ENCODE results near the gene FAM149A. TPM values are rescaled to one million over a fixed set of nuclear protein-coding genes. Genes with fewer than 3 reads are reported as not detected.

FAM149A gene
- total and polyA plus RNA-seq, 2 donors (not counting 1 experiment from before 2014, with no cell fraction given) = 0.12 TPM; not detected in 1

DNA sequence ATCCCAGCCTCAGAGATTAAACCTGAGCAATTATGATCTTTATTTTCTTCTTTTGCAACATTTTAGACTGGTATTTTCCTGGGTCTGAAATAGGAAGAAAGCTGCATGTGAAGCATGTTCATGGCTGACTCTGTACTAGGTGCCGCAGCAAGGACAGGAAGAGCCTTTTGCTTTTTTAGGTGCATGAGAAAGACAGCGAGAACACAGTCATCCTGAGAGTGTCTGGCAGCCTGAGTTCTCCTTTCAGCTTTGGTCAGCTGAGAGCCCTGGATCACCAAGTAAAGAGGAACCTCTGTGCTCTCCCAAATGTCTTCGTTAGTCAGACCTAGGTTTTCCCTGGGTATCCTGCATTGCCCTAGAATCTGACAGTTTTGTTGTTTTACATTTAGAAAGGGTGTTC, 29.8 kb downstream of the FAM149A start:
- Histone ChIP-seq H3K9me3 (ENCODE audit: control extremely low read depth in 1 of 3, control insufficient read depth in 2 of 3, insufficient read depth in 1 of 3, low read length in 2 of 3) (no peaks in the 10 kb centered on the region), H3K4me1 (ENCODE audit: control insufficient read depth in 2 of 2, insufficient read depth in 2 of 2, low read length in 2 of 2) (peaks cover 0 to 7% of the 10 kb centered on the region in 2 donors), H3K79me2 (ENCODE audit: control insufficient read depth, insufficient read depth, low read length) (no peaks in the 10 kb centered on the region), H2AFZ (ENCODE audit: insufficient read depth, low read depth, low read length, poor library complexity, severe bottlenecking) (peak overlapping the region; percentile 21), H3K9ac (ENCODE audit: low read length) (no peak overlapping the region), H3K27ac (ENCODE audit: low read length in 2 of 2) (no peak overlapping the region), H3K36me3 (replicated peaks in 1 of 2; ENCODE audit: control extremely low read depth in 1 of 2, control insufficient read depth in 1 of 2, extremely low read depth in 1 of 2, insufficient read depth in 2 of 2, low read length in 1 of 2) (no peaks in the 10 kb centered on the region), H3K27me3 (replicated peaks in 1 of 4; ENCODE audit: control extremely low read depth in 1 of 4, control insufficient read depth in 3 of 4, insufficient read depth in 4 of 4, low read length in 3 of 4) (peaks cover 0 to under 1% (median 0%) of the 10 kb centered on the region in 4 experiments), H3K4me2 (replicated peaks; ENCODE audit: low read depth, low read length, poor library complexity, severe bottlenecking) (peak overlapping the region; percentile 3), H4K20me1 (ENCODE audit: control insufficient read depth, insufficient read depth, low read length, poor library complexity, severe bottlenecking) (no peaks in the 10 kb centered on the region), H3K4me3 (ENCODE audit: control extremely low read depth in 1 of 5, extremely low read depth in 1 of 5, insufficient read depth in 1 of 5, low read depth in 2 of 5, low read length in 4 of 5) (no peak overlapping the region)
- H3K27me3 Mint-ChIP-seq = no peaks in the 10 kb centered on the region
- ChIA-PET CTCF (no interaction called here), POLR2A (no interaction called here)
- H3K27ac Mint-ChIP-seq = no peak overlapping the region
- DNase-seq = peak; percentile 16
- WGBS (ENCODE audit: insufficient coverage) = 53% methylated on average over 3 of the region's 3 CpGs
- intact Hi-C loops (cut with micrococcal nuclease) = no loop called here
- no peaks in the 10 kb centered on the region for H3K9me3 Mint-ChIP-seq (ENCODE audit: insufficient read depth)
- ATAC-seq (ENCODE audit: low read depth) = peak; percentile 36
- H3K4me1 Mint-ChIP-seq = peaks cover 8% of the 10 kb centered on the region
- TF ChIP-seq EZH2 (IDR thresholded peaks at IDR 0.05; ENCODE audit: borderline replicate concordance, insufficient read depth, low read depth, low read length, poor library complexity, severe bottlenecking) = no peak
- TF ChIP-seq, protein P1, sequence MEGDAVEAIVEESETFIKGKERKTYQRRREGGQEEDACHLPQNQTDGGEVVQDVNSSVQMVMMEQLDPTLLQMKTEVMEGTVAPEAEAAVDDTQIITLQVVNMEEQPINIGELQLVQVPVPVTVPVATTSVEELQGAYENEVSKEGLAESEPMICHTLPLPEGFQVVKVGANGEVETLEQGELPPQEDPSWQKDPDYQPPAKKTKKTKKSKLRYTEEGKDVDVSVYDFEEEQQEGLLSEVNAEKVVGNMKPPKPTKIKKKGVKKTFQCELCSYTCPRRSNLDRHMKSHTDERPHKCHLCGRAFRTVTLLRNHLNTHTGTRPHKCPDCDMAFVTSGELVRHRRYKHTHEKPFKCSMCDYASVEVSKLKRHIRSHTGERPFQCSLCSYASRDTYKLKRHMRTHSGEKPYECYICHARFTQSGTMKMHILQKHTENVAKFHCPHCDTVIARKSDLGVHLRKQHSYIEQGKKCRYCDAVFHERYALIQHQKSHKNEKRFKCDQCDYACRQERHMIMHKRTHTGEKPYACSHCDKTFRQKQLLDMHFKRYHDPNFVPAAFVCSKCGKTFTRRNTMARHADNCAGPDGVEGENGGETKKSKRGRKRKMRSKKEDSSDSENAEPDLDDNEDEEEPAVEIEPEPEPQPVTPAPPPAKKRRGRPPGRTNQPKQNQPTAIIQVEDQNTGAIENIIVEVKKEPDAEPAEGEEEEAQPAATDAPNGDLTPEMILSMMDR (IDR thresholded peaks at IDR 0.05) = no peak
- peak overlapping the region; percentile 12 for H3K4me3 Mint-ChIP-seq

DNA sequence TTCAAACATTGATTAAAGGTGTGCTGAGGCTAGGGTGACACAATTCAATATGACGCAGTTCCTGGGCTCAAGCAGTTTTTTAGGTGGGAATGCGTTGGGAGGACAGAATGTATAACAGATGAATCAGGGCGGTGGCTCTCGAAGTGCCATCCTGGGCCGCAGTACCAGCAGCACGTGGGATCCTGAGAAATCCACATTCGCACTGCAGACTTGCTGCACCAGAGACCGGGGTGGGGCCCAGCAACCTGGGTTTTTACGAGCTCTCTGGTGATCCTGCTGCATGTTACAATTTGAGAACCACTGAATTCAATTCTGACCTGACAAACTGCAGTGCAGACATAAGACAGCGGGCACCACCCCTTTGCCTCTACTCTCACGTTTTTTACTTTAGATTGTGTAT, 30.4 kb downstream of the FAM149A start:
- Histone ChIP-seq H3K79me2 (ENCODE audit: control insufficient read depth, insufficient read depth, low read length) (no peaks in the 10 kb centered on the region), H3K9ac (ENCODE audit: low read length) (no peak overlapping the region), H3K27me3 (replicated peaks in 1 of 4; ENCODE audit: control extremely low read depth in 1 of 4, control insufficient read depth in 3 of 4, insufficient read depth in 4 of 4, low read length in 3 of 4) (no peaks in the 10 kb centered on the region), H3K27ac (ENCODE audit: low read length in 2 of 2) (no peak overlapping the region), H3K9me3 (ENCODE audit: control extremely low read depth in 1 of 3, control insufficient read depth in 2 of 3, insufficient read depth in 1 of 3, low read length in 2 of 3) (no peaks in the 10 kb centered on the region), H2AFZ (ENCODE audit: insufficient read depth, low read depth, low read length, poor library complexity, severe bottlenecking) (no peak overlapping the region), H3K36me3 (replicated peaks in 1 of 2; ENCODE audit: control extremely low read depth in 1 of 2, control insufficient read depth in 1 of 2, extremely low read depth in 1 of 2, insufficient read depth in 2 of 2, low read length in 1 of 2) (no peaks in the 10 kb centered on the region), H3K4me1 (ENCODE audit: control insufficient read depth in 2 of 2, insufficient read depth in 2 of 2, low read length in 2 of 2) (peaks cover 0 to 7% of the 10 kb centered on the region in 2 donors), H3K4me2 (replicated peaks; ENCODE audit: low read depth, low read length, poor library complexity, severe bottlenecking) (no peak overlapping the region), H3K4me3 (ENCODE audit: control extremely low read depth in 1 of 5, extremely low read depth in 1 of 5, insufficient read depth in 1 of 5, low read depth in 2 of 5, low read length in 4 of 5) (no peak overlapping the region), H4K20me1 (ENCODE audit: control insufficient read depth, insufficient read depth, low read length, poor library complexity, severe bottlenecking) (no peaks in the 10 kb centered on the region)
- no peaks in the 10 kb centered on the region for H3K9me3 Mint-ChIP-seq (ENCODE audit: insufficient read depth)
- peaks cover 8% of the 10 kb centered on the region for H3K4me1 Mint-ChIP-seq
- TF ChIP-seq EZH2 (IDR thresholded peaks at IDR 0.05; ENCODE audit: borderline replicate concordance, insufficient read depth, low read depth, low read length, poor library complexity, severe bottlenecking) = no peak
- TF ChIP-seq, protein P1 (IDR thresholded peaks at IDR 0.05) = no peak
- CTCF ChIA-PET = no interaction called here
- H3K27ac Mint-ChIP-seq = no peak overlapping the region
- POLR2A ChIA-PET = no interaction called here
- DNase-seq (no peak), ATAC-seq (ENCODE audit: low read depth) (no peak)
- H3K27me3 Mint-ChIP-seq = no peaks in the 10 kb centered on the region
- H3K4me3 Mint-ChIP-seq = no peak overlapping the region
- WGBS (ENCODE audit: insufficient coverage) = 93% methylated on average over 9 of the region's 11 CpGs
- intact Hi-C loops (cut with micrococcal nuclease) = no loop called here

Measured in B cell (primary cell).